HCT116 (cell line): ENCODE measurements around the gene OR8G1. TPM values are rescaled to one million over a fixed set of nuclear protein-coding genes. Genes with fewer than 3 reads are reported as not detected.

Source experiments
- ATAC-seq: fragments of 200-7000 bp; cut with Tn5 transposase; 2 replicates; pipeline ENCODE4 v1.9.1; 2020; ENCODE audit warnings: mild to moderate bottlenecking, moderate library complexity
- BruUV-seq: library from RNA; stranded (reverse); fragments of 400-500 nt; replicated peaks from 2 replicates; lab custom pipeline; 2021; lab: Mats Ljungman, UMichigan
- CTCF ChIA-PET: fragments of 300-600 bp; sonication (Branson Sonifier 250); formaldehyde crosslinking; loops from one replicate; lab custom pipeline; 2021; ENCODE audit warnings: antibody characterized with exemption; lab: Charles Lee
- POLR2A ChIA-PET: fragments of 300-600, 350-600 bp; sonication (Branson Sonifier 250); formaldehyde crosslinking; loops from one replicate; lab custom pipeline; 2021; ENCODE audit warnings: antibody characterized with exemption; lab: Charles Lee
- RAD21 ChIA-PET, 2 experiments: fragments of 300-600 bp; sonication (Branson Sonifier 250); formaldehyde crosslinking; loops; one replicate each; lab custom pipeline; 2023; ENCODE audit warnings: low total read pairs in 2 of 2; ENCODE audit not compliant: uncharacterized antibody in 2 of 2, unreplicated experiment in 2 of 2, low non-redundant PET in 1 of 2; lab: Charles Lee
- DNase-seq: peaks from one replicate; pipeline ENCODE4 v3.0.0-alpha.2; 2010; ENCODE audit warnings: low read depth, low spot score
- H2AFZ ChIP-seq: fragments of 200-600 bp; shearing (Covaris generic), sonication (generic); 2 replicates; pipeline ENCODE4 v1.6.1; 2017; ENCODE audit warnings: low read depth, mixed run types, mixed read lengths, antibody characterized with exemption, low read length; ENCODE audit not compliant: poor library complexity, severe bottlenecking
- H3K27ac ChIP-seq: 2 replicates; pipeline ENCODE4 v1.5.1; 2012; ENCODE audit warnings: low read depth, low read length
- H3K27me3 ChIP-seq: fragments of 200-600 bp; sonication (generic); 2 replicates; pipeline ENCODE4 v1.6.1; 2016; ENCODE audit warnings: mixed run types, low read length, mixed read lengths; ENCODE audit not compliant: insufficient read depth
- H3K36me3 ChIP-seq, 2 experiments: fragments of 200-500 bp in 1 of 2; fragments of 200-600 bp in 1 of 2; sonication (Bioruptor generic) in 1 of 2; sonication (generic) in 1 of 2; 2 replicates each; pipeline versions ENCODE4 v1.5.1 to v1.6.1; 2014 to 2016; ENCODE audit warnings: low read length in 2 of 2, inconsistent platforms in 1 of 2, mixed read lengths in 1 of 2, mixed run types in 1 of 2; ENCODE audit not compliant: insufficient read depth in 2 of 2, control insufficient read depth in 1 of 2
- H3K4me1 ChIP-seq, 2 experiments: fragments of 200-600 bp in 1 of 2; sonication (generic) in 1 of 2; 2 replicates each; pipeline versions ENCODE4 v1.5.1 to v1.6.1; 2012 to 2017; ENCODE audit warnings: low read length in 2 of 2, inconsistent platforms in 1 of 2, mild to moderate bottlenecking in 1 of 2, mixed read lengths in 1 of 2, mixed run types in 1 of 2, moderate library complexity in 1 of 2; ENCODE audit not compliant: insufficient read depth in 2 of 2, control insufficient read depth in 1 of 2
- H3K4me2 ChIP-seq: fragments of 200-600 bp; sonication (generic); 2 replicates; pipeline ENCODE4 v1.6.1; 2017; ENCODE audit warnings: mixed run types, low read length, mixed read lengths
- H3K4me3 ChIP-seq, 2 experiments: fragments of 200-600 bp in 1 of 2; sonication (generic) in 1 of 2; replicated peaks in 1 of 2; 2 replicates each; pipeline ENCODE4 v1.5.1; 2011 to 2016; ENCODE audit warnings: low read length in 2 of 2, control low read depth in 1 of 2, low read depth in 1 of 2, mild to moderate bottlenecking in 1 of 2, mixed read lengths in 1 of 2, mixed run types in 1 of 2
- H3K79me2 ChIP-seq: fragments of 200-600 bp; sonication (generic); 2 replicates; pipeline ENCODE4 v1.6.1; 2017; ENCODE audit warnings: mild to moderate bottlenecking, mixed run types, low read length, moderate library complexity, mixed read lengths; ENCODE audit not compliant: insufficient read depth
- H3K9ac ChIP-seq: fragments of 200-600 bp; sonication (generic); 2 replicates; pipeline ENCODE4 v1.6.1; 2016; ENCODE audit warnings: low read length, mixed read lengths
- H3K9me2 ChIP-seq: fragments of 200-600 bp; sonication (generic), shearing (Covaris generic); 2 replicates; pipeline ENCODE4 v1.6.1; 2017; ENCODE audit warnings: mixed run types, mild to moderate bottlenecking, moderate library complexity; ENCODE audit not compliant: insufficient read depth
- H3K9me3 ChIP-seq, 2 experiments: fragments of 200-500 bp in 1 of 2; fragments of 200-600 bp in 1 of 2; sonication (Bioruptor generic) in 1 of 2; sonication (generic) in 1 of 2; 2 replicates each; pipeline ENCODE4 v1.6.1; 2014 to 2017; ENCODE audit warnings: low read length in 2 of 2, mixed read lengths in 2 of 2, inconsistent platforms in 1 of 2, low read depth in 1 of 2, mild to moderate bottlenecking in 1 of 2, mixed run types in 1 of 2, moderate library complexity in 1 of 2; ENCODE audit not compliant: control insufficient read depth in 1 of 2, insufficient read depth in 1 of 2
- H4K20me1 ChIP-seq: fragments of 200-600 bp; sonication (generic), shearing (Covaris generic); 2 replicates; pipeline ENCODE4 v1.6.1; 2017; ENCODE audit warnings: mixed run types, mild to moderate bottlenecking, moderate library complexity; ENCODE audit not compliant: insufficient read depth
- CTCF ChIP-seq, 3 experiments: fragments of 200-600 bp in 1 of 3; sonication (generic) in 1 of 3; IDR thresholded peaks in 2 of 3; conservative IDR thresholded peaks in 1 of 3; 2 replicates each; pipeline ENCODE4 v1.5.1; 2012 to 2017; ENCODE audit warnings: low read depth in 2 of 3, low read length in 2 of 3, antibody characterized with exemption in 1 of 3, borderline replicate concordance in 1 of 3, control low read depth in 1 of 3, mild to moderate bottlenecking in 1 of 3, mixed read lengths in 1 of 3, mixed run types in 1 of 3, moderate library complexity in 1 of 3; ENCODE audit not compliant: insufficient read depth in 1 of 3
- MAX ChIP-seq: IDR thresholded peaks from 2 replicates; pipeline ENCODE4 v1.6.1; 2012
- REST ChIP-seq: IDR thresholded peaks from 2 replicates; pipeline ENCODE4 v1.6.1; 2012; ENCODE audit warnings: low read depth
- SIN3A ChIP-seq: IDR thresholded peaks from 2 replicates; pipeline ENCODE4 v1.6.1; 2012; ENCODE audit warnings: low read depth
- intact Hi-C: fragments of 100-400 bp; cut with micrococcal nuclease; formaldehyde crosslinking; loops from 2 replicates; pipeline ENCODE4 v1.10.0; 2022
- total RNA-seq: library from RNA; stranded (reverse); gene quantifications from one replicate; pipeline ENCODE4 v1.2.1, GENCODE V29; 2021; ENCODE audit not compliant: unreplicated experiment

The OR8G1 gene
- total RNA-seq, 1 experiment from 2014 or later, result not detected

GRCh38 chr11:124278261-124278660 lies 37.4 kb downstream of the OR8G1 start (continued):
- TF ChIP-seq REST, result no peak
- no peak for TF ChIP-seq MAX
- TF ChIP-seq CTCF (IDR thresholded peaks at IDR 0.05 in 2 of 3, conservative IDR thresholded peaks at IDR 0.05 in 1 of 3; ENCODE audit: borderline replicate concordance in 1 of 3, insufficient read depth in 1 of 3, low read depth in 2 of 3, low read length in 2 of 3), result no peak

GRCh38 chr11:124285610-124286344 lies 44.9 kb downstream of the OR8G1 start:
- Histone ChIP-seq H3K27me3 (peaks cover 2% of the 10 kb centered on the region; the same call in 1 of the 2 replicates), H4K20me1 (no peaks in the 10 kb centered on the region), H3K4me2 (no peak overlapping the region), H3K4me3 (no peak overlapping the region), H3K9ac (no peak overlapping the region), H3K79me2 (no peaks in the 10 kb centered on the region), H3K27ac (no peak overlapping the region), H3K36me3 (no peaks in the 10 kb centered on the region), H3K9me3 (no peaks in the 10 kb centered on the region), H2AFZ (no peak overlapping the region), H3K9me2 (no peaks in the 10 kb centered on the region), H3K4me1 (no peaks in the 10 kb centered on the region)
- DNase-seq, result no peak
- BruUV-seq, result no TSS peak
- no peak for TF ChIP-seq SIN3A
- CTCF ChIA-PET, result no interaction called here
- intact Hi-C loops, result no loop called here
- RAD21 ChIA-PET, result no interaction called here
- POLR2A ChIA-PET, result no interaction called here
- no peak for ATAC-seq
